22Rv1 (cell line): Measurements from ENCODE around the gene ZNF423.

Source experiments
- ZFX ChIP-seq: fragments of 450-650 bp; IDR thresholded peaks from 2 replicates; pipeline ENCODE4 v1.6.1; 2017; ENCODE audit warnings: antibody characterized with exemption, borderline replicate concordance
- TF ChIP-seq, protein P1 (sequence below): fragments of 450-650 bp; IDR thresholded peaks from 2 replicates; pipeline ENCODE4 v1.5.1; 2017; ENCODE audit warnings: mild to moderate bottlenecking

DNA sequence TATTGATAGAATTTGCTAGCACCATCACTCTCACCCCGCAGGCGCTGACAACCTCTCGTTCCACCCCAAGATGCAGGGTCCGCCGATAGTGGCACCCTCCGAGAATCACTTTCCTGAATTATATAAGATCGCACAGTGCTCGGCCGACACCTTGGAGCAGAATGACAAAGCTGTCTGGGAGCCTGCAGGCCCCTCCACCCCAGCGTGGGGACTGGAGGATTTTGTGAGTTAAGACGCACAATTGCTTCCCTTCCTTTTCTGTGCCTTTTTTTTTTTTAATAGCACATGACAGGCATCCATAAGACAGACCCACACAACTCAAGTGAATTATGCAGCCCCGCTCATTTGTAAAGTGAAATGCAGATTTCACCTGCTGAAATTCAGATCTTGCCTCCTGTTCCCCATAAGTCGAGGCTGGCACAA, 327.0 kb downstream of the ZNF423 start:
- TF ChIP-seq, protein P1, sequence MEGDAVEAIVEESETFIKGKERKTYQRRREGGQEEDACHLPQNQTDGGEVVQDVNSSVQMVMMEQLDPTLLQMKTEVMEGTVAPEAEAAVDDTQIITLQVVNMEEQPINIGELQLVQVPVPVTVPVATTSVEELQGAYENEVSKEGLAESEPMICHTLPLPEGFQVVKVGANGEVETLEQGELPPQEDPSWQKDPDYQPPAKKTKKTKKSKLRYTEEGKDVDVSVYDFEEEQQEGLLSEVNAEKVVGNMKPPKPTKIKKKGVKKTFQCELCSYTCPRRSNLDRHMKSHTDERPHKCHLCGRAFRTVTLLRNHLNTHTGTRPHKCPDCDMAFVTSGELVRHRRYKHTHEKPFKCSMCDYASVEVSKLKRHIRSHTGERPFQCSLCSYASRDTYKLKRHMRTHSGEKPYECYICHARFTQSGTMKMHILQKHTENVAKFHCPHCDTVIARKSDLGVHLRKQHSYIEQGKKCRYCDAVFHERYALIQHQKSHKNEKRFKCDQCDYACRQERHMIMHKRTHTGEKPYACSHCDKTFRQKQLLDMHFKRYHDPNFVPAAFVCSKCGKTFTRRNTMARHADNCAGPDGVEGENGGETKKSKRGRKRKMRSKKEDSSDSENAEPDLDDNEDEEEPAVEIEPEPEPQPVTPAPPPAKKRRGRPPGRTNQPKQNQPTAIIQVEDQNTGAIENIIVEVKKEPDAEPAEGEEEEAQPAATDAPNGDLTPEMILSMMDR = no peak
- no peak for TF ChIP-seq ZFX
